C4-2B (cell line): Measurements from ENCODE around the gene MSI2.

Source experiments
- CTCF ChIP-seq: fragments of 450-650 bp; conservative IDR thresholded peaks from 2 replicates; pipeline ENCODE4 v1.5.1; 2017; ENCODE audit warnings: mild to moderate bottlenecking
- ZFX ChIP-seq: fragments of 450-650 bp; IDR thresholded peaks from 2 replicates; pipeline ENCODE4 v1.6.1; 2017

GRCh38 chr17:57342963-57343589 lies 86.8 kb downstream of the MSI2 start:
- TF ChIP-seq CTCF (no peak), ZFX (no peak)
